Smooth muscle cell (in vitro differentiated cells): ENCODE results near the gene CLEC16A. TPM values are rescaled to one million over a fixed set of nuclear protein-coding genes. Genes with fewer than 3 reads are reported as not detected.

ENCODE experiments used
- DNase-seq: peaks from one replicate; lab custom pipeline; 2025; ENCODE audit not compliant: unreplicated experiment; lab: John Stamatoyannopoulos, UW
- H2AFZ ChIP-seq: fragments of 200-600 bp; sonication (generic); 2 replicates; pipeline ENCODE4 v1.6.0; 2016; ENCODE audit warnings: antibody characterized with exemption, low read depth, mild to moderate bottlenecking
- H3F3A ChIP-seq: fragments of 200-600 bp; sonication (generic); 2 replicates; pipeline ENCODE4 v1.6.0; 2017; ENCODE audit warnings: antibody characterized with exemption, low read depth
- H3K27ac ChIP-seq: fragments of 200-600 bp; sonication (generic); 2 replicates; pipeline ENCODE4 v1.5.1; 2016; ENCODE audit warnings: low read depth, mild to moderate bottlenecking
- H3K27me3 ChIP-seq: fragments of 200-600 bp; sonication (generic); 2 replicates; pipeline ENCODE4 v1.6.1; 2016; ENCODE audit warnings: low read depth, mild to moderate bottlenecking
- H3K36me3 ChIP-seq: fragments of 200-600 bp; sonication (generic); 2 replicates; pipeline ENCODE4 v1.5.1; 2016; ENCODE audit warnings: low read depth
- H3K4me1 ChIP-seq: fragments of 200-600 bp; sonication (generic); 2 replicates; pipeline ENCODE4 v1.5.1; 2016; ENCODE audit warnings: low read depth
- H3K4me2 ChIP-seq: fragments of 200-600 bp; sonication (generic); 2 replicates; pipeline ENCODE4 v1.6.0; 2016; ENCODE audit warnings: mild to moderate bottlenecking
- H3K4me3 ChIP-seq: fragments of 200-600 bp; sonication (generic); 2 replicates; pipeline ENCODE4 v1.5.1; 2016; ENCODE audit warnings: mild to moderate bottlenecking
- H3K79me2 ChIP-seq: fragments of 200-600 bp; sonication (generic); 2 replicates; pipeline ENCODE4 v1.6.0; 2016; ENCODE audit warnings: low read depth, mild to moderate bottlenecking
- H3K9ac ChIP-seq: fragments of 200-600 bp; sonication (generic); 2 replicates; pipeline ENCODE4 v1.6.0; 2016; ENCODE audit warnings: low read depth
- H3K9me3 ChIP-seq: fragments of 200-600 bp; sonication (generic); replicated peaks from 2 replicates; pipeline ENCODE4 v1.5.1; 2016; ENCODE audit warnings: low read depth
- H4K20me1 ChIP-seq: fragments of 200-600 bp; sonication (generic); 2 replicates; pipeline ENCODE4 v1.6.0; 2016; ENCODE audit warnings: low read depth
- WGBS: methylation state at CpG from one replicate; pipeline ENCODE4 v1.1.7; 2016; ENCODE audit warnings: low lambda C conversion rate; 5-methylcytosine and 5-hydroxymethylcytosine counted together
- polyA plus RNA-seq: library from polyadenylated mRNA; unstranded; fragments of >200 nt; fragmentation: Nextera tagmentation; extraction: Ambion mirVana; gene quantifications from 2 replicates; pipeline ENCODE4 v1.2.1, GENCODE V29; 2016
- total RNA-seq: library from RNA; depleted of rRNA; stranded (reverse); fragments of >200 nt; gene quantifications from 2 replicates; pipeline ENCODE4 v1.2.3, GENCODE V29; 2014
- TF ChIP-seq, protein P1 (sequence below): fragments of 200-600 bp; sonication (generic); IDR thresholded peaks from 2 replicates; pipeline ENCODE4 v1.5.1; 2017; ENCODE audit warnings: borderline replicate concordance, mild to moderate bottlenecking, antibody characterized with exemption; ENCODE audit not compliant: insufficient read depth, poor library complexity, severe bottlenecking

CLEC16A gene
- total and polyA plus RNA-seq, 2 experiments from 2014 or later, result 12.6 to 16.2 TPM

GRCh38 chr16:11194913-11195312, 250.5 kb downstream of the CLEC16A start:
- WGBS, result 84% methylated on average over 5 of the region's 5 CpGs
- no peaks in the 10 kb centered on the region for H3K9me3 ChIP-seq

GRCh38 chr16:11196286-11196828, 252.0 kb downstream of the CLEC16A start:
- Histone ChIP-seq H3K4me2 (no peak overlapping the region), H3K9me3 (no peaks in the 10 kb centered on the region), H3K9ac (no peak overlapping the region), H2AFZ (no peak overlapping the region), H3K4me3 (no peak overlapping the region), H3K27ac (no peak overlapping the region), H3K4me1 (peaks cover 8% of the 10 kb centered on the region), H4K20me1 (no peaks in the 10 kb centered on the region), H3K36me3 (no peaks in the 10 kb centered on the region), H3K79me2 (no peaks in the 10 kb centered on the region), H3F3A (no peaks in the 10 kb centered on the region), H3K27me3 (no peaks in the 10 kb centered on the region)
- TF ChIP-seq, protein P1, sequence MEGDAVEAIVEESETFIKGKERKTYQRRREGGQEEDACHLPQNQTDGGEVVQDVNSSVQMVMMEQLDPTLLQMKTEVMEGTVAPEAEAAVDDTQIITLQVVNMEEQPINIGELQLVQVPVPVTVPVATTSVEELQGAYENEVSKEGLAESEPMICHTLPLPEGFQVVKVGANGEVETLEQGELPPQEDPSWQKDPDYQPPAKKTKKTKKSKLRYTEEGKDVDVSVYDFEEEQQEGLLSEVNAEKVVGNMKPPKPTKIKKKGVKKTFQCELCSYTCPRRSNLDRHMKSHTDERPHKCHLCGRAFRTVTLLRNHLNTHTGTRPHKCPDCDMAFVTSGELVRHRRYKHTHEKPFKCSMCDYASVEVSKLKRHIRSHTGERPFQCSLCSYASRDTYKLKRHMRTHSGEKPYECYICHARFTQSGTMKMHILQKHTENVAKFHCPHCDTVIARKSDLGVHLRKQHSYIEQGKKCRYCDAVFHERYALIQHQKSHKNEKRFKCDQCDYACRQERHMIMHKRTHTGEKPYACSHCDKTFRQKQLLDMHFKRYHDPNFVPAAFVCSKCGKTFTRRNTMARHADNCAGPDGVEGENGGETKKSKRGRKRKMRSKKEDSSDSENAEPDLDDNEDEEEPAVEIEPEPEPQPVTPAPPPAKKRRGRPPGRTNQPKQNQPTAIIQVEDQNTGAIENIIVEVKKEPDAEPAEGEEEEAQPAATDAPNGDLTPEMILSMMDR, result no peak
- DNase-seq, result no peak
- 82% methylated on average over 3 of the region's 3 CpGs for WGBS

More at GRCh38 chr16:11194913-11195312, 250.5 kb downstream of the CLEC16A start:
- Histone ChIP-seq H3K79me2 (no peaks in the 10 kb centered on the region), H2AFZ (no peak overlapping the region), H3F3A (no peaks in the 10 kb centered on the region), H3K27ac (no peak overlapping the region), H3K4me2 (no peak overlapping the region), H3K36me3 (no peaks in the 10 kb centered on the region), H3K9ac (no peak overlapping the region), H3K4me3 (no peak overlapping the region), H4K20me1 (no peaks in the 10 kb centered on the region), H3K27me3 (no peaks in the 10 kb centered on the region), H3K4me1 (no peaks in the 10 kb centered on the region)
- TF ChIP-seq, protein P1, result no peak
- no peak for DNase-seq

GRCh38 chr16:11198375-11198774, 254.0 kb downstream of the CLEC16A start:
- no peak overlapping the region for H3K27ac ChIP-seq
- no peaks in the 10 kb centered on the region for H3F3A ChIP-seq
- H3K9ac ChIP-seq, result no peak overlapping the region
- no peaks in the 10 kb centered on the region for H3K36me3 ChIP-seq
- WGBS, result 92% methylated on average over 4 of the region's 5 CpGs
- H3K9me3 ChIP-seq, result no peaks in the 10 kb centered on the region
- H3K4me1 ChIP-seq, result peaks cover 18% of the 10 kb centered on the region
- TF ChIP-seq, protein P1, result no peak
- no peak overlapping the region for H3K4me2 ChIP-seq
- no peak for DNase-seq
- H2AFZ ChIP-seq, result no peak overlapping the region
- H3K79me2 ChIP-seq, result no peaks in the 10 kb centered on the region
- H3K4me3 ChIP-seq, result no peak overlapping the region
- H4K20me1 ChIP-seq, result no peaks in the 10 kb centered on the region
- H3K27me3 ChIP-seq, result no peaks in the 10 kb centered on the region

DNA sequence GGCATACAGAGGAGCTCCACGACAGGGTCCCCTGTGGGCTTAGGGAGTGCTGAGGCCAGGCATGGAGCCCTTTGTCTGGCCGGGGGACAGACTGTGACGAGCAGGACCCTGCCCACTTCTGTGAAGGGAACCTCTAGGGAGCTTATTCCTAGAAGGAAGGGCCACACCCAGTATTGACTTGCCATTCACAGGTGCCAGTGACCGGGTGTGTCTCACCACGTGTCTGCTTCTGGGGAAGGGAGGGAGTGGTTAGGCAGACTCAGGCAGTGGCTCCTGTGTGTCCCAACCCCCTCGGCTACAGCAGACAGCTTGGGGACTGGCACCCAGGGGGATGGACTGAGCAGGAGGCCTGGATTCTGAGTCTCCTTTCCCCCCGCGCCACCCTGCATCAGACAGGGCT, 254.5 kb downstream of the CLEC16A start:
- H3K36me3 ChIP-seq, result no peaks in the 10 kb centered on the region
- H3K79me2 ChIP-seq, result no peaks in the 10 kb centered on the region
- no peak for DNase-seq
- TF ChIP-seq, protein P1, result no peak
- peaks cover 18% of the 10 kb centered on the region for H3K4me1 ChIP-seq
- H3K9me3 ChIP-seq, result no peaks in the 10 kb centered on the region
- H3K9ac ChIP-seq, result no peak overlapping the region
- no peak overlapping the region for H3K4me2 ChIP-seq
- WGBS, result 68% methylated on average over 8 of the region's 8 CpGs
- H4K20me1 ChIP-seq, result no peaks in the 10 kb centered on the region
- no peak overlapping the region for H3K27ac ChIP-seq
- no peak overlapping the region for H2AFZ ChIP-seq
- H3F3A ChIP-seq, result no peaks in the 10 kb centered on the region
- no peak overlapping the region for H3K4me3 ChIP-seq
- H3K27me3 ChIP-seq, result no peaks in the 10 kb centered on the region
